SK-N-MC (cell line): Measurements from ENCODE around the gene NLRC3.

Experiments used
- EZH2 ChIP-seq: fragments of 200-600 bp; sonication (generic); IDR thresholded peaks from one replicate; pipeline ENCODE4 v1.6.1; 2017; ENCODE audit warnings: antibody characterized with exemption
- POLR2AphosphoS5 ChIP-seq: IDR thresholded peaks from 2 replicates; pipeline ENCODE4 v1.6.1; 2012; ENCODE audit warnings: mild to moderate bottlenecking, low read depth, low read length, borderline replicate concordance

- TF ChIP-seq POLR2AphosphoS5 (no peak), EZH2 (no peak)
Observed at GRCh38 chr16:3582276-3583165, 5.3 kb upstream of the NLRC3 start.
